ENCODE measurements around the gene MFAP4. TPM values are rescaled to one million over a fixed set of nuclear protein-coding genes. Genes with fewer than 3 reads are reported as not detected.

The MFAP4 gene
- total RNA-seq, 1 experiment from 2014 or later: 0.52 TPM

- H3K9me2 ChIP-seq (ENCODE audit: insufficient read depth): no peaks in the 10 kb centered on the region
- H2AFZ ChIP-seq (ENCODE audit: low read depth, low read length, poor library complexity, severe bottlenecking): no peak overlapping the region
- DNase-seq (ENCODE audit: low read depth, low spot score) (no peak), ATAC-seq (no peak)
- no TSS peak for BruUV-seq (replicated peaks)
- no peaks in the 10 kb centered on the region for H3K79me2 ChIP-seq (ENCODE audit: insufficient read depth, low read length)
- ChIA-PET POLR2A (no interaction called here), RAD21 (ENCODE audit: low non-redundant PET in 1 of 2, low total read pairs in 2 of 2, uncharacterized antibody in 2 of 2, unreplicated experiment in 2 of 2) (no interaction called here), CTCF (no interaction called here)
- H3K9me3 ChIP-seq (ENCODE audit: control insufficient read depth in 1 of 2, insufficient read depth in 1 of 2, low read depth in 1 of 2, low read length in 2 of 2): no peaks in the 10 kb centered on the region
- H3K36me3 ChIP-seq (ENCODE audit: control insufficient read depth in 1 of 2, insufficient read depth in 2 of 2, low read length in 2 of 2): no peaks in the 10 kb centered on the region
- H3K9ac ChIP-seq (ENCODE audit: low read length): no peak overlapping the region
- no peak for TF ChIP-seq MAX (IDR thresholded peaks at IDR 0.05)
- no peak for TF ChIP-seq POLR2A (IDR thresholded peaks at IDR 0.05; ENCODE audit: borderline replicate concordance, extremely low read depth, insufficient read depth, insufficient read length)
- no peak for TF ChIP-seq POLR2AphosphoS5 (IDR thresholded peaks at IDR 0.05; ENCODE audit: low read depth, low read length)
- H3K27ac ChIP-seq (ENCODE audit: low read depth, low read length): no peak overlapping the region
- no peaks in the 10 kb centered on the region for H4K20me1 ChIP-seq (ENCODE audit: insufficient read depth)
- peaks cover 0 to 14% of the 10 kb centered on the region in 2 experiments; a peak in 2 of 4 replicates for H3K4me1 ChIP-seq (ENCODE audit: control insufficient read depth in 1 of 2, insufficient read depth in 2 of 2, low read length in 2 of 2)
- H3K4me2 ChIP-seq (ENCODE audit: low read length): no peak overlapping the region
- intact Hi-C loops (cut with micrococcal nuclease): no loop called here
- H3K27me3 ChIP-seq (ENCODE audit: insufficient read depth, low read length): no peaks in the 10 kb centered on the region
- no peak overlapping the region for H3K4me3 ChIP-seq (replicated peaks in 1 of 2; ENCODE audit: low read depth in 1 of 2, low read length in 2 of 2)
These were observed 4.4 kb upstream of the MFAP4 start for GRCh38 chr17:19391432-19391831.

GRCh38 chr17:19390951-19391350 is 4.0 kb upstream of the MFAP4 start:
- no peak overlapping the region for H3K4me3 ChIP-seq (replicated peaks in 1 of 2; ENCODE audit: low read depth in 1 of 2, low read length in 2 of 2)
- no peaks in the 10 kb centered on the region for H3K79me2 ChIP-seq (ENCODE audit: insufficient read depth, low read length)
- TF ChIP-seq CBX3 (IDR thresholded peaks at IDR 0.05; ENCODE audit: low read depth) (no peak), EZH2phosphoT487 (IDR thresholded peaks at IDR 0.05; ENCODE audit: borderline replicate concordance) (no peak), EZH2 (IDR thresholded peaks at IDR 0.05) (no peak), JUND (IDR thresholded peaks at IDR 0.05) (no peak), SRF (IDR thresholded peaks at IDR 0.05; ENCODE audit: low read depth) (no peak), CEBPB (IDR thresholded peaks at IDR 0.05; ENCODE audit: low read depth) (no peak), POLR2AphosphoS5 (IDR thresholded peaks at IDR 0.05; ENCODE audit: low read depth, low read length) (no peak), YY1 (IDR thresholded peaks at IDR 0.05; ENCODE audit: extremely low read depth, insufficient replicate concordance, low read depth, low read length) (no peak)
- TF ChIP-seq, protein P1, sequence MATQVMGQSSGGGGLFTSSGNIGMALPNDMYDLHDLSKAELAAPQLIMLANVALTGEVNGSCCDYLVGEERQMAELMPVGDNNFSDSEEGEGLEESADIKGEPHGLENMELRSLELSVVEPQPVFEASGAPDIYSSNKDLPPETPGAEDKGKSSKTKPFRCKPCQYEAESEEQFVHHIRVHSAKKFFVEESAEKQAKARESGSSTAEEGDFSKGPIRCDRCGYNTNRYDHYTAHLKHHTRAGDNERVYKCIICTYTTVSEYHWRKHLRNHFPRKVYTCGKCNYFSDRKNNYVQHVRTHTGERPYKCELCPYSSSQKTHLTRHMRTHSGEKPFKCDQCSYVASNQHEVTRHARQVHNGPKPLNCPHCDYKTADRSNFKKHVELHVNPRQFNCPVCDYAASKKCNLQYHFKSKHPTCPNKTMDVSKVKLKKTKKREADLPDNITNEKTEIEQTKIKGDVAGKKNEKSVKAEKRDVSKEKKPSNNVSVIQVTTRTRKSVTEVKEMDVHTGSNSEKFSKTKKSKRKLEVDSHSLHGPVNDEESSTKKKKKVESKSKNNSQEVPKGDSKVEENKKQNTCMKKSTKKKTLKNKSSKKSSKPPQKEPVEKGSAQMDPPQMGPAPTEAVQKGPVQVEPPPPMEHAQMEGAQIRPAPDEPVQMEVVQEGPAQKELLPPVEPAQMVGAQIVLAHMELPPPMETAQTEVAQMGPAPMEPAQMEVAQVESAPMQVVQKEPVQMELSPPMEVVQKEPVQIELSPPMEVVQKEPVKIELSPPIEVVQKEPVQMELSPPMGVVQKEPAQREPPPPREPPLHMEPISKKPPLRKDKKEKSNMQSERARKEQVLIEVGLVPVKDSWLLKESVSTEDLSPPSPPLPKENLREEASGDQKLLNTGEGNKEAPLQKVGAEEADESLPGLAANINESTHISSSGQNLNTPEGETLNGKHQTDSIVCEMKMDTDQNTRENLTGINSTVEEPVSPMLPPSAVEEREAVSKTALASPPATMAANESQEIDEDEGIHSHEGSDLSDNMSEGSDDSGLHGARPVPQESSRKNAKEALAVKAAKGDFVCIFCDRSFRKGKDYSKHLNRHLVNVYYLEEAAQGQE (IDR thresholded peaks at IDR 0.05; ENCODE audit: low read depth): no peak
- TF ChIP-seq, protein P2, sequence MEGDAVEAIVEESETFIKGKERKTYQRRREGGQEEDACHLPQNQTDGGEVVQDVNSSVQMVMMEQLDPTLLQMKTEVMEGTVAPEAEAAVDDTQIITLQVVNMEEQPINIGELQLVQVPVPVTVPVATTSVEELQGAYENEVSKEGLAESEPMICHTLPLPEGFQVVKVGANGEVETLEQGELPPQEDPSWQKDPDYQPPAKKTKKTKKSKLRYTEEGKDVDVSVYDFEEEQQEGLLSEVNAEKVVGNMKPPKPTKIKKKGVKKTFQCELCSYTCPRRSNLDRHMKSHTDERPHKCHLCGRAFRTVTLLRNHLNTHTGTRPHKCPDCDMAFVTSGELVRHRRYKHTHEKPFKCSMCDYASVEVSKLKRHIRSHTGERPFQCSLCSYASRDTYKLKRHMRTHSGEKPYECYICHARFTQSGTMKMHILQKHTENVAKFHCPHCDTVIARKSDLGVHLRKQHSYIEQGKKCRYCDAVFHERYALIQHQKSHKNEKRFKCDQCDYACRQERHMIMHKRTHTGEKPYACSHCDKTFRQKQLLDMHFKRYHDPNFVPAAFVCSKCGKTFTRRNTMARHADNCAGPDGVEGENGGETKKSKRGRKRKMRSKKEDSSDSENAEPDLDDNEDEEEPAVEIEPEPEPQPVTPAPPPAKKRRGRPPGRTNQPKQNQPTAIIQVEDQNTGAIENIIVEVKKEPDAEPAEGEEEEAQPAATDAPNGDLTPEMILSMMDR (IDR thresholded peaks at IDR 0.05 in 2 of 3, conservative IDR thresholded peaks at IDR 0.05 in 1 of 3; ENCODE audit: borderline replicate concordance in 1 of 3, insufficient read depth in 1 of 3, low read depth in 2 of 3, low read length in 2 of 3): no peak
- H3K4me2 ChIP-seq (ENCODE audit: low read length): no peak overlapping the region
- H4K20me1 ChIP-seq (ENCODE audit: insufficient read depth): no peaks in the 10 kb centered on the region
- no peak overlapping the region for H2AFZ ChIP-seq (ENCODE audit: low read depth, low read length, poor library complexity, severe bottlenecking)
- RAD21 ChIA-PET (ENCODE audit: low non-redundant PET in 1 of 2, low total read pairs in 2 of 2, uncharacterized antibody in 2 of 2, unreplicated experiment in 2 of 2): no interaction called here
- H3K27ac ChIP-seq (ENCODE audit: low read depth, low read length): no peak overlapping the region
- POLR2A ChIA-PET: no interaction called here
- ATAC-seq (no peak), DNase-seq (ENCODE audit: low read depth, low spot score) (no peak)
- no peaks in the 10 kb centered on the region for H3K36me3 ChIP-seq (ENCODE audit: control insufficient read depth in 1 of 2, insufficient read depth in 2 of 2, low read length in 2 of 2)
- CTCF ChIA-PET: no interaction called here
- no peak overlapping the region for H3K9ac ChIP-seq (ENCODE audit: low read length)
- intact Hi-C loops (cut with micrococcal nuclease): no loop called here
- no peaks in the 10 kb centered on the region for H3K9me2 ChIP-seq (ENCODE audit: insufficient read depth)
- peaks cover 0 to 19% of the 10 kb centered on the region in 2 experiments; a peak in 2 of 4 replicates for H3K4me1 ChIP-seq (ENCODE audit: control insufficient read depth in 1 of 2, insufficient read depth in 2 of 2, low read length in 2 of 2)
- BruUV-seq (replicated peaks): no TSS peak
- H3K27me3 ChIP-seq (ENCODE audit: insufficient read depth, low read length): no peaks in the 10 kb centered on the region
- no peaks in the 10 kb centered on the region for H3K9me3 ChIP-seq (ENCODE audit: control insufficient read depth in 1 of 2, insufficient read depth in 1 of 2, low read depth in 1 of 2, low read length in 2 of 2)
